Astrocyte (in vitro differentiated cells and primary cell): ENCODE measurements around the gene UBE2J2.

Source experiments
- CTCF ChIP-seq: IDR thresholded peaks from 2 replicates; pipeline ENCODE4 v1.5.1; 2011; ENCODE audit warnings: low read depth, mild to moderate bottlenecking, inconsistent platforms, low read length, moderate library complexity; ENCODE audit not compliant: insufficient read depth
- EZH2 ChIP-seq: IDR thresholded peaks from 2 replicates; pipeline ENCODE4 v1.6.1; 2012; ENCODE audit warnings: mild to moderate bottlenecking, low read length, inconsistent platforms; ENCODE audit not compliant: insufficient read depth

GRCh38 chr1:1204998-1205768 lies 68.5 kb downstream of the UBE2J2 start:
- TF ChIP-seq CTCF = no peak
- no peak for TF ChIP-seq EZH2
